ENCODE results near the gene SRA1.

DNA sequence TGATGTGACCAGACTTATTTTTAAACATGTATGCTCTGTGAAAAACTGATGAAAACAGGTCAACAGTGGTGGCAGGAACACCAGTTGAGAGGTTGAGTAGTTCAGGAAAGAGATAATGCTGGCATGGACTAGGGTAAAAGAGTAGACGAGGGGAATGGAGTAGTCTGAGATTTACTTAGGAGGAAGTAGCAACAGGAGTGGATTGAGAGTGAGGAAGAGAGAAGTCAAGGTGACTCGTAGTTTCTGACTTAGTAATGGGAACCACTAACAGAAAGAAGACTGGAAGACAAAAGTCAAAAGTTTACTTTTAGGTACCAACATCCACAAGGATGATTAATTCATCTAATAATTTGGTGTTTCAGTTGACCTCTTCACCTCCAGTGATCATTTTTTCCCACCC is 3.6 kb downstream of the SRA1 start:
- TF ChIP-seq, protein P1, sequence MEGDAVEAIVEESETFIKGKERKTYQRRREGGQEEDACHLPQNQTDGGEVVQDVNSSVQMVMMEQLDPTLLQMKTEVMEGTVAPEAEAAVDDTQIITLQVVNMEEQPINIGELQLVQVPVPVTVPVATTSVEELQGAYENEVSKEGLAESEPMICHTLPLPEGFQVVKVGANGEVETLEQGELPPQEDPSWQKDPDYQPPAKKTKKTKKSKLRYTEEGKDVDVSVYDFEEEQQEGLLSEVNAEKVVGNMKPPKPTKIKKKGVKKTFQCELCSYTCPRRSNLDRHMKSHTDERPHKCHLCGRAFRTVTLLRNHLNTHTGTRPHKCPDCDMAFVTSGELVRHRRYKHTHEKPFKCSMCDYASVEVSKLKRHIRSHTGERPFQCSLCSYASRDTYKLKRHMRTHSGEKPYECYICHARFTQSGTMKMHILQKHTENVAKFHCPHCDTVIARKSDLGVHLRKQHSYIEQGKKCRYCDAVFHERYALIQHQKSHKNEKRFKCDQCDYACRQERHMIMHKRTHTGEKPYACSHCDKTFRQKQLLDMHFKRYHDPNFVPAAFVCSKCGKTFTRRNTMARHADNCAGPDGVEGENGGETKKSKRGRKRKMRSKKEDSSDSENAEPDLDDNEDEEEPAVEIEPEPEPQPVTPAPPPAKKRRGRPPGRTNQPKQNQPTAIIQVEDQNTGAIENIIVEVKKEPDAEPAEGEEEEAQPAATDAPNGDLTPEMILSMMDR (IDR thresholded peaks at IDR 0.05) = no peak
- no peak for TF ChIP-seq SIN3A (IDR thresholded peaks at IDR 0.05; ENCODE audit: borderline replicate concordance, insufficient read depth, low read depth, low read length)
- TF ChIP-seq, protein P2, sequence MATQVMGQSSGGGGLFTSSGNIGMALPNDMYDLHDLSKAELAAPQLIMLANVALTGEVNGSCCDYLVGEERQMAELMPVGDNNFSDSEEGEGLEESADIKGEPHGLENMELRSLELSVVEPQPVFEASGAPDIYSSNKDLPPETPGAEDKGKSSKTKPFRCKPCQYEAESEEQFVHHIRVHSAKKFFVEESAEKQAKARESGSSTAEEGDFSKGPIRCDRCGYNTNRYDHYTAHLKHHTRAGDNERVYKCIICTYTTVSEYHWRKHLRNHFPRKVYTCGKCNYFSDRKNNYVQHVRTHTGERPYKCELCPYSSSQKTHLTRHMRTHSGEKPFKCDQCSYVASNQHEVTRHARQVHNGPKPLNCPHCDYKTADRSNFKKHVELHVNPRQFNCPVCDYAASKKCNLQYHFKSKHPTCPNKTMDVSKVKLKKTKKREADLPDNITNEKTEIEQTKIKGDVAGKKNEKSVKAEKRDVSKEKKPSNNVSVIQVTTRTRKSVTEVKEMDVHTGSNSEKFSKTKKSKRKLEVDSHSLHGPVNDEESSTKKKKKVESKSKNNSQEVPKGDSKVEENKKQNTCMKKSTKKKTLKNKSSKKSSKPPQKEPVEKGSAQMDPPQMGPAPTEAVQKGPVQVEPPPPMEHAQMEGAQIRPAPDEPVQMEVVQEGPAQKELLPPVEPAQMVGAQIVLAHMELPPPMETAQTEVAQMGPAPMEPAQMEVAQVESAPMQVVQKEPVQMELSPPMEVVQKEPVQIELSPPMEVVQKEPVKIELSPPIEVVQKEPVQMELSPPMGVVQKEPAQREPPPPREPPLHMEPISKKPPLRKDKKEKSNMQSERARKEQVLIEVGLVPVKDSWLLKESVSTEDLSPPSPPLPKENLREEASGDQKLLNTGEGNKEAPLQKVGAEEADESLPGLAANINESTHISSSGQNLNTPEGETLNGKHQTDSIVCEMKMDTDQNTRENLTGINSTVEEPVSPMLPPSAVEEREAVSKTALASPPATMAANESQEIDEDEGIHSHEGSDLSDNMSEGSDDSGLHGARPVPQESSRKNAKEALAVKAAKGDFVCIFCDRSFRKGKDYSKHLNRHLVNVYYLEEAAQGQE (IDR thresholded peaks at IDR 0.05; ENCODE audit: insufficient read depth in 1 of 2, low read depth in 2 of 2, low read length in 1 of 2) = no peak

Data from Panc1 (cell line).